Measurements from ENCODE around the gene NEURL3. TPM values are rescaled to one million over a fixed set of nuclear protein-coding genes. Genes with fewer than 3 reads are reported as not detected.

NEURL3 gene
- total and polyA plus RNA-seq, 2 of the 8 experiments (the other 6 are each of a cell fraction or from before 2014, with no cell fraction given): not detected

- TF ChIP-seq RNF2 (IDR thresholded peaks at IDR 0.05; ENCODE audit: borderline replicate concordance, low read depth, low read length, missing control alignments, poor library complexity, severe bottlenecking): no peak
- no peak for TF ChIP-seq KDM4A (IDR thresholded peaks at IDR 0.05; ENCODE audit: low read depth, low read length, severe bottlenecking)
- no peak for TF ChIP-seq BCL11A (IDR thresholded peaks at IDR 0.05; ENCODE audit: low read depth in 2 of 2, low read length in 2 of 2)
- TF ChIP-seq EP300 (IDR thresholded peaks at IDR 0.05; ENCODE audit: borderline replicate concordance in 1 of 2, low read depth in 2 of 2, low read length in 2 of 2): no peak
- no peak for TF ChIP-seq TAF1 (IDR thresholded peaks at IDR 0.05; ENCODE audit: low read depth, low read length)
- no peak for TF ChIP-seq CBX5 (IDR thresholded peaks at IDR 0.05; ENCODE audit: low read depth, low read length)
- no peak for TF ChIP-seq JUND (IDR thresholded peaks at IDR 0.05; ENCODE audit: low read length)
- TF ChIP-seq SIX5 (IDR thresholded peaks at IDR 0.05; ENCODE audit: low read depth, low read length): no peak
- TF ChIP-seq SAP30 (IDR thresholded peaks at IDR 0.05; ENCODE audit: insufficient read depth, insufficient replicate concordance, low read length): no peak
- TF ChIP-seq RAD21 (IDR thresholded peaks at IDR 0.05 in 1 of 2, conservative IDR thresholded peaks at IDR 0.05 in 1 of 2; ENCODE audit: low read depth in 2 of 2, low read length in 2 of 2): no peak
- peak; percentile 12; the same call in 1 of the 2 replicates for TF ChIP-seq POLR2AphosphoS5 (IDR thresholded peaks at IDR 0.05; ENCODE audit: low read depth, low read length)
- TF ChIP-seq CTCF (IDR thresholded peaks at IDR 0.05; ENCODE audit: control extremely low read depth in 1 of 3, insufficient read depth in 1 of 3, low read depth in 1 of 3, low read length in 3 of 3): no peak
- no peak for TF ChIP-seq NANOG (IDR thresholded peaks at IDR 0.05; ENCODE audit: insufficient read depth, low read depth, low read length, poor library complexity, severe bottlenecking)
- TF ChIP-seq BACH1 (IDR thresholded peaks at IDR 0.05; ENCODE audit: low read length): no peak
- no peak for TF ChIP-seq ATF3 (IDR thresholded peaks at IDR 0.05; ENCODE audit: insufficient read depth, low read depth, low read length)
Observed at GRCh38 chr2:96538487-96539214, 33.5 kb upstream of the NEURL3 start (continued).

Measured in H1 (cell line).